CD14-positive monocyte (primary cell): Measurements from ENCODE around the gene CLEC4M. TPM values are rescaled to one million over a fixed set of nuclear protein-coding genes. Genes with fewer than 3 reads are reported as not detected.

Experiments used
- DNase-seq, 3 donors: peaks; one replicate each; pipeline ENCODE4 v3.0.0-alpha.2; 2011 to 2022
- H2AFZ ChIP-seq: 2 replicates; pipeline ENCODE4 v1.6.0; 2012; ENCODE audit warnings: mild to moderate bottlenecking, low read depth, low read length, inconsistent platforms; ENCODE audit not compliant: insufficient read depth, poor library complexity, severe bottlenecking
- H3K27ac ChIP-seq, 2 donors: 1 replicate in 1 of 2; 2 replicates in 1 of 2; pipeline ENCODE4 v1.5.1; 2012 to 2013; ENCODE audit warnings: low read length in 2 of 2, control low read depth in 1 of 2, inconsistent platforms in 1 of 2, low read depth in 1 of 2, mild to moderate bottlenecking in 1 of 2
- H3K27me3 ChIP-seq, 2 donors: one replicate each; pipeline versions ENCODE4 v1.6.0 to v1.6.1; 2011 to 2013; ENCODE audit warnings: low read length in 2 of 2; ENCODE audit not compliant: control insufficient read depth in 2 of 2, insufficient read depth in 2 of 2
- H3K36me3 ChIP-seq, 2 donors: replicated peaks in 1 of 2; 1 replicate in 1 of 2; 2 replicates in 1 of 2; pipeline versions ENCODE4 v1.5.1 to v1.6.1; 2012 to 2013; ENCODE audit warnings: low read length in 2 of 2, control low read depth in 1 of 2, inconsistent platforms in 1 of 2, mild to moderate bottlenecking in 1 of 2; ENCODE audit not compliant: insufficient read depth in 2 of 2, control insufficient read depth in 1 of 2
- H3K4me1 ChIP-seq, 2 donors: 1 replicate in 1 of 2; 2 replicates in 1 of 2; pipeline versions ENCODE4 v1.5.1 to v1.6.1; 2012 to 2013; ENCODE audit warnings: low read length in 2 of 2, control low read depth in 1 of 2, inconsistent platforms in 1 of 2, mild to moderate bottlenecking in 1 of 2, moderate library complexity in 1 of 2; ENCODE audit not compliant: insufficient read depth in 2 of 2, control insufficient read depth in 1 of 2
- H3K4me2 ChIP-seq: replicated peaks from 2 replicates; pipeline ENCODE3; 2012; ENCODE audit warnings: low read length, moderate library complexity, mild to moderate bottlenecking; ENCODE audit not compliant: poor library complexity, severe bottlenecking; ENCODE audit errors: extremely low read depth
- H3K4me3 ChIP-seq, 3 experiments: fragments of 200-600 bp in 1 of 3; sonication (generic) in 1 of 3; replicated peaks in 1 of 3; 1 replicate in 2 of 3; 2 replicates in 1 of 3; pipeline ENCODE4 v1.5.1; 2011 to 2013; ENCODE audit warnings: low read length in 3 of 3, mild to moderate bottlenecking in 3 of 3, control low read depth in 2 of 3, low read depth in 2 of 3, inconsistent platforms in 1 of 3, moderate library complexity in 1 of 3
- H3K79me2 ChIP-seq: 2 replicates; pipeline ENCODE4 v1.6.0; 2012; ENCODE audit warnings: mild to moderate bottlenecking, control low read depth, inconsistent platforms, low read length, moderate library complexity; ENCODE audit not compliant: insufficient read depth
- H3K9ac ChIP-seq: 2 replicates; pipeline ENCODE4 v1.6.0; 2017; ENCODE audit warnings: low read length, mild to moderate bottlenecking; ENCODE audit not compliant: insufficient read depth, poor library complexity, severe bottlenecking
- H3K9me3 ChIP-seq, 2 donors: replicated peaks in 1 of 2; 1 replicate in 1 of 2; 2 replicates in 1 of 2; pipeline versions ENCODE4 v1.5.1 to v1.6.1; 2012 to 2013; ENCODE audit warnings: low read length in 2 of 2, control low read depth in 1 of 2; ENCODE audit not compliant: control insufficient read depth in 1 of 2, insufficient read depth in 1 of 2
- H4K20me1 ChIP-seq: 2 replicates; pipeline ENCODE4 v1.6.0; 2012; ENCODE audit warnings: mild to moderate bottlenecking, low read length, control low read depth, moderate library complexity; ENCODE audit not compliant: insufficient read depth
- H3K27ac Mint-ChIP-seq, 7 donors: one replicate each; pipeline ENCODE4 v1.8.0; 2020; ENCODE audit warnings: mild to moderate bottlenecking in 7 of 7, mixed read lengths in 7 of 7, moderate library complexity in 6 of 7, inconsistent platforms in 2 of 7
- H3K27me3 Mint-ChIP-seq, 3 donors: one replicate each; pipeline ENCODE4 v1.8.0; 2021 to 2022; ENCODE audit warnings: low read depth in 3 of 3, mild to moderate bottlenecking in 3 of 3, mixed read lengths in 3 of 3, moderate library complexity in 3 of 3, inconsistent platforms in 1 of 3
- H3K36me3 Mint-ChIP-seq, 2 donors: one replicate each; pipeline ENCODE4 v1.8.0; 2020; ENCODE audit warnings: mixed read lengths in 2 of 2, inconsistent platforms in 1 of 2, mild to moderate bottlenecking in 1 of 2
- H3K4me1 Mint-ChIP-seq: one replicate; pipeline ENCODE4 v1.8.0; 2020; ENCODE audit warnings: mild to moderate bottlenecking, mixed read lengths
- H3K4me3 Mint-ChIP-seq, 2 donors: one replicate each; pipeline ENCODE4 v1.8.0; 2020; ENCODE audit warnings: mild to moderate bottlenecking in 2 of 2, mixed read lengths in 2 of 2, moderate library complexity in 1 of 2
- H3K9me3 Mint-ChIP-seq, 7 donors: one replicate each; pipeline ENCODE4 v1.8.0; 2020 to 2022; ENCODE audit warnings: mixed read lengths in 7 of 7, mild to moderate bottlenecking in 6 of 7, moderate library complexity in 6 of 7, inconsistent platforms in 2 of 7
- WGBS: methylation state at CpG from one replicate; pipeline ENCODE4 v1.1.5; 2013; ENCODE audit warnings: missing lambda C conversion rate; ENCODE audit not compliant: insufficient coverage; 5-methylcytosine and 5-hydroxymethylcytosine counted together
- intact Hi-C, 2 donors: fragments of 100-400 bp; cut with micrococcal nuclease; formaldehyde crosslinking; loops; one replicate each; pipeline versions ENCODE4 v1.15.0 to v1.15.1; 2023
- polyA plus RNA-seq, 3 donors: library from polyadenylated mRNA; depleted of rRNA in 1 of 3; unstranded in 2 of 3; stranded (reverse) in 1 of 3; fragments of 300-500 nt in 2 of 3; fragments of >200 nt in 1 of 3; fragmentation: Illumina TruSeq in 2 of 3; gene quantifications; 1 replicate in 2 of 3; 2 replicates in 1 of 3; pipeline ENCODE4 v1.2.3, GENCODE V29; 2012 to 2021
- TF ChIP-seq, protein P1 (sequence below): fragments of 200-600 bp; IDR thresholded peaks from one replicate; pipeline ENCODE4 v1.8.0; 2022; ENCODE audit warnings: antibody characterized with exemption, mild to moderate bottlenecking

The CLEC4M gene
- polyA plus RNA-seq, 3 donors, result not detected

DNA sequence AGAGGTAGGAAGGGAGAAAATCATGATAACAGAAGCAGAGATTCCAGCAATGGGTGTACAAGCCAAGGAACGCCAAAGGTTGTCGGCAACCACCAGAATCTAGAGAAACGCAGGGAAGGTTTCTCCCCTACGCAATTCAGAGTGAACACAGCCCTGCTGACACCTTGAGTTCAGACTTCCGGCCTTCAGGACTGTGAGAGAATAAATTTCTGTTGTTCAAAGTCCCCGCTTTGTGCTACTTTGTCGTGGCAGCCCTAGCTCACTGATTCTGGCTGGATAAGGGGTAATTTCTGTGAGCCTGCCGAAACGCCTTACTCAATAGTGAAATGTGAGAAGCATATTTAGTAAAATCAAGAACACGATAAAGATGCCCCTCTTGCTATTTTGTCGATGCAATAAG, 25.8 kb upstream of the CLEC4M start:
- Histone ChIP-seq H3K27ac (no peak overlapping the region), H4K20me1 (no peaks in the 10 kb centered on the region), H3K9me3 (no peaks in the 10 kb centered on the region), H2AFZ (no peak overlapping the region), H3K4me1 (peaks cover 51 to 56% of the 10 kb centered on the region in 2 donors), H3K4me2 (no peak overlapping the region), H3K9ac (no peak overlapping the region), H3K79me2 (no peaks in the 10 kb centered on the region), H3K27me3 (no peaks in the 10 kb centered on the region), H3K4me3 (no peak overlapping the region), H3K36me3 (no peaks in the 10 kb centered on the region)
- peaks cover 0 to 11% (median 2%) of the 10 kb centered on the region in 3 donors for H3K27me3 Mint-ChIP-seq
- H3K4me3 Mint-ChIP-seq, result no peak overlapping the region
- peaks cover 57% of the 10 kb centered on the region for H3K4me1 Mint-ChIP-seq
- TF ChIP-seq, protein P1, sequence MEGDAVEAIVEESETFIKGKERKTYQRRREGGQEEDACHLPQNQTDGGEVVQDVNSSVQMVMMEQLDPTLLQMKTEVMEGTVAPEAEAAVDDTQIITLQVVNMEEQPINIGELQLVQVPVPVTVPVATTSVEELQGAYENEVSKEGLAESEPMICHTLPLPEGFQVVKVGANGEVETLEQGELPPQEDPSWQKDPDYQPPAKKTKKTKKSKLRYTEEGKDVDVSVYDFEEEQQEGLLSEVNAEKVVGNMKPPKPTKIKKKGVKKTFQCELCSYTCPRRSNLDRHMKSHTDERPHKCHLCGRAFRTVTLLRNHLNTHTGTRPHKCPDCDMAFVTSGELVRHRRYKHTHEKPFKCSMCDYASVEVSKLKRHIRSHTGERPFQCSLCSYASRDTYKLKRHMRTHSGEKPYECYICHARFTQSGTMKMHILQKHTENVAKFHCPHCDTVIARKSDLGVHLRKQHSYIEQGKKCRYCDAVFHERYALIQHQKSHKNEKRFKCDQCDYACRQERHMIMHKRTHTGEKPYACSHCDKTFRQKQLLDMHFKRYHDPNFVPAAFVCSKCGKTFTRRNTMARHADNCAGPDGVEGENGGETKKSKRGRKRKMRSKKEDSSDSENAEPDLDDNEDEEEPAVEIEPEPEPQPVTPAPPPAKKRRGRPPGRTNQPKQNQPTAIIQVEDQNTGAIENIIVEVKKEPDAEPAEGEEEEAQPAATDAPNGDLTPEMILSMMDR, result no peak
- H3K36me3 Mint-ChIP-seq, result peaks cover 0 to 2% of the 10 kb centered on the region in 2 donors
- H3K9me3 Mint-ChIP-seq, result peaks cover 0 to 3% (median 0%) of the 10 kb centered on the region in 7 donors
- 96% methylated on average over 9 of the region's 11 CpGs for WGBS
- intact Hi-C loops, result loop anchor here in 1 of 2 donors (5.0 kb wide), 1 partner anchor 40 kb away; no protein-coding TSS in a partner anchor
- DNase-seq, result no peak
- no peak overlapping the region for H3K27ac Mint-ChIP-seq

DNA sequence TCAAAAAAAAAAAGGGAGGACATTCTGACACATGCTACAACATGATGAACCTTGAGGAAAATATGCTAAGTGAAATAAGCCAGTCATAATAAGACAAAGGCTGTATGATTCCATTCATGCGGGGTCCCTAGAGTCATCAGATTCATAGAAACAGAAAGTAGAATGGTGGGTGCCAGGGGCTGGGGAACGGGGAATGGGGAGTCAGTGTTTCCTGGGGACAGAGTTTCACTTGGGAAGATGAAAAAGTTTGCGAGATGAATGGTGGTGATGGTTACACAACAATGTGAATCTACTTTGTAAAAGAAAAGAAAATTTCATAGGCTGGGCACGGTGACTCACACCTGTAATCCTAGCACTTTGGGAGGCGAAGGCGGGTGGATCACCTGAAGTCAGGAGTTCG, 25.0 kb upstream of the CLEC4M start:
- H2AFZ ChIP-seq, result no peak overlapping the region
- TF ChIP-seq, protein P1, result no peak
- Mint-ChIP-seq H3K4me3 (no peak overlapping the region), H3K9me3 (peaks cover 0 to 3% (median 0%) of the 10 kb centered on the region in 7 donors), H3K36me3 (peaks cover 0 to 2% of the 10 kb centered on the region in 2 donors), H3K4me1 (peaks cover 57% of the 10 kb centered on the region), H3K27me3 (peaks cover 0 to 11% (median 2%) of the 10 kb centered on the region in 3 donors), H3K27ac (peak overlapping the region in 1 of 7 donors; percentile 15)
- H3K36me3 ChIP-seq, result no peaks in the 10 kb centered on the region
- no peak overlapping the region for H3K4me2 ChIP-seq
- WGBS, result 38% methylated on average over 7 of the region's 7 CpGs
- no peaks in the 10 kb centered on the region for H3K9me3 ChIP-seq
- no peak overlapping the region for H3K27ac ChIP-seq
- no peak overlapping the region for H3K9ac ChIP-seq
- no peaks in the 10 kb centered on the region for H3K79me2 ChIP-seq
- H3K27me3 ChIP-seq, result no peaks in the 10 kb centered on the region
- H3K4me3 ChIP-seq, result no peak overlapping the region
- intact Hi-C loops, result loop anchor here in 1 of 2 donors (5.0 kb wide), 1 partner anchor 41 kb away; no protein-coding TSS in a partner anchor
- DNase-seq, result no peak
- H3K4me1 ChIP-seq, result peaks cover 51 to 55% of the 10 kb centered on the region in 2 donors
- no peaks in the 10 kb centered on the region for H4K20me1 ChIP-seq
